HG03066 (cell line): ENCODE data around the gene SRRT.

ENCODE experiments used
- ATAC-seq: cut with Tn5 transposase; IDR thresholded peaks from one replicate; pipeline ENCODE4 v1.9.1; 2021; ENCODE audit warnings: low read depth; ENCODE audit not compliant: unreplicated experiment

SRRT gene

DNA sequence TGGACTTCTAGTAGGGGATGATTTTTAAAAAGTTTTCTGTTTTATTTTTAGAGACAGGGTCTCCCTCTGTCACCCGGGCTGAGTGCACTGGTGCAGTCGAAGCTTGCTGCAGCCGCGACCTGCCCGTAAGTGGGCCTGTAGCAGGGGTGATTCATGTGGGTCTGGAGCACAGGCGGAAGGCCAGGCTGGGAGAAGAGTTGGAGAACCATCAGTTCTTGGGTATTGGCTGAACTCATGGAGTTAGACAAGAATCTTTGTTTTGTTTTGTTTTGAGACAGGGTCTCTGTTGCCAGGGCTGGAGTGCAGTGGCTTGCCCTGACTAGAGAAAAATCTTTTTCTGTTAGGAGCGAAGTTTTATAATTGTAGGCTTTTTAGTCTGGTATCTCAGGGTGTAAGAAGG lies 5.7 kb downstream of the SRRT start:
- no peak for ATAC-seq

DNA sequence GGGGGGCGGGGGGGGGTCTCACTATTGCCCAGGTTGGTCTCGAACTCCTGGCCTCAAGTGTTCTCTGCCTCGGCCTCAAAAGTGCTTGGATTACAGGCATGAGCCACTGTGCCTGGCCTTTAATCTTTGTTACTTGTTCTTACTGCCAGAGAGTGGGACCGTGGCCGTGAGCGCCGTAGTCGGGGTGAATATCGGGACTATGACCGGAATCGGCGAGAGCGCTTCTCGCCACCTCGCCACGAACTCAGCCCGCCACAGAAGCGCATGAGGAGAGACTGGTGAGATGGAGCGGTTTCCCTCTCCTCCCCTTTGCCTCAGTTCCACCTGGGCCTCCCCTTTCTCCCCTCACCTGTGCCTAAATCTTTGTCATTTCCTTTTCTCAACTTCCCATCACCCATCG lies 6.2 kb downstream of the SRRT start:
- no peak for ATAC-seq

DNA sequence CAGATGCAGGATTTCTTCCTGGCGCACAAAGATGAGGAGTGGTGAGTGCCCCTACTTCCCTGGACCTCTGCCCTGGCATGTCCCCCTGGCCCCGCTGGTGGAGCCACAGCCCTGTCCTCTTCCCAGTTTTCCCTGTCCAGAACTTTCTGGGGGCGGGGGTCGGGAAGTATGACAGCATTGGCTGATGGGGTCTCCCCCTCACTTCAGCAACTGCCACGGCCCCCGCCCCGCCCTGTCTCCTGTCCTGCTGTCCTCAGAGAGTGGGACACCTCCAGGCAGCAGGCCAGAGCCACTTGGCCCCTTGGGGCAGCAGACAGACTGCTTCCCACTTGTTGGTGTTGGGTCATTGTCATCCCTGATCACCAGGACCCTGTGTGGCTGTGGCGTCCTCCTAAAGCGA lies 7.3 kb downstream of the SRRT start:
- ATAC-seq, result no peak

DNA sequence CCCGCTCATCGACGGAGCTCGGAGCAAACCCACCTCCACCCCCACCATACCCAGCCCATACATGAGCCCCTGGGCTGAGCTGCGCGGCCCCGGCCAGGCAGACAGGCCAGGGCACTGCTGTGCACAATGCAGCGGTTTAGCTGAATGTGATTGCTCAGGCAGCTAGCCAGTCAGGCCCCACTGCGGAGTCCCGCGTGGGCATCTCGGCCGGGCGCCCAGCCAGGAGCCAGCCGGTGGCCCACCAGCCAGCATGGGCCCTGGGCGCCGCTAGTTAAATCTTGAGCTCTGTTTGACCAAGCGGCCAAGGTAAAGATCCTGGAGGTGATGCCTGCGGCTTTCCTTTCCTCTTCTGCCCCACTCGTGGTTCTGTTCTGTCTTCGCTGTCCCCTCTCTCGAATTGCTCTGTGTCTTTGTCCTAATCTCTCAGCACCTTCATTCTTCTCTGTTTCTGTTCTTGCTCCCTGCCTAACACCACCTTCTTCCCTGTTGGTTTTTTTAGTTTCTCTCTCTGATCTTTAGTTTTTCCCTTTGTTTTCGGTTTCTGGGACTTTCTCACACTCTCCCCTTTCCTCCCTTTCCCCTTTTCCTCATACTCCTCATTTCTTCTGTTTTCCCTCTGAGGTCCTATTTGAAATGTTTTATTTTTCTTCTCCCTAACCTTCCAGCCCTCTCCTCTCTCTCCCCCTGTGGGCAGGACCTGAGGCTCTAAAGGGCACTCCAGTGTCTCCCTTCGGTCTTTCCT lies 8.1 kb downstream of the SRRT start:
- ATAC-seq, result no peak

GRCh38 chr7:100884736-100885439 lies 10.0 kb downstream of the SRRT start:
- no peak for ATAC-seq

GRCh38 chr7:100885440-100886141 lies 10.7 kb downstream of the SRRT start:
- ATAC-seq, result no peak

DNA sequence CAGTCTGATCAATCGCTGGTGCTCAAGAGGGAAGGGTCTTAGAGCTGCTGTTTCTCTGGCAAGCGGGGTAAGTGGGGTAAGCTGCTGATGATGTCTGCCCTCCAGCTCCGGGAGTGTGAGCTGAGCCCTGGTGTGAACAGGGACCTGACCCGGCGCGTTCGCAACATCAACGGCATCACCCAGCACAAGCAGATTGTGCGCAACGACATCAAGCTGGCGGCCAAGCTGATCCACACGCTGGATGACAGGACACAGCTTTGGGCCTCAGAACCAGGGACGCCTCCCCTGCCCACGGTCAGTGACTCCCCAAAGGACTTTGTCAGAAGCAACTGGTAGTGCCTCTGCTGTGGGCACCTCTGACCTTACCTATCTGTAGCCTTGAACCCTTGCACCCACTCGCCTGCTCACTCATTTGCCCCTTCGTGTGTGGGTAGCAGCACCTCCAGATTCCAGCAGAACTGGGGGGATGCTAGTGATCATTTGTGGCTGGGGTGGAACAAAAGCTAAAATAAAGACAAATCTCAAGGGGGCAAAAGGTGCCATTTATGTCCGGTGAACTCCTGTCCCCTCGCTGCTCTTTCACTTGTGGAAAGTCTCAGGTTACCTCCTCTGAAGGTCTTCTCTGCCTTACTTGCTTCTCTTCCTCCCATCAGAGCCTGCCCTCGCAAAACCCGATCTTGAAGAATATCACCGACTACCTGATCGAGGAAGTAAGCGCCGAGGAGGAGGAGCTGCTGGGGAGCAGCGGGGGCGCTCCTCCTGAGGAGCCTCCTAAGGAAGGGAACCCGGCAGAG lies 11.4 kb downstream of the SRRT start:
- no peak for ATAC-seq

DNA sequence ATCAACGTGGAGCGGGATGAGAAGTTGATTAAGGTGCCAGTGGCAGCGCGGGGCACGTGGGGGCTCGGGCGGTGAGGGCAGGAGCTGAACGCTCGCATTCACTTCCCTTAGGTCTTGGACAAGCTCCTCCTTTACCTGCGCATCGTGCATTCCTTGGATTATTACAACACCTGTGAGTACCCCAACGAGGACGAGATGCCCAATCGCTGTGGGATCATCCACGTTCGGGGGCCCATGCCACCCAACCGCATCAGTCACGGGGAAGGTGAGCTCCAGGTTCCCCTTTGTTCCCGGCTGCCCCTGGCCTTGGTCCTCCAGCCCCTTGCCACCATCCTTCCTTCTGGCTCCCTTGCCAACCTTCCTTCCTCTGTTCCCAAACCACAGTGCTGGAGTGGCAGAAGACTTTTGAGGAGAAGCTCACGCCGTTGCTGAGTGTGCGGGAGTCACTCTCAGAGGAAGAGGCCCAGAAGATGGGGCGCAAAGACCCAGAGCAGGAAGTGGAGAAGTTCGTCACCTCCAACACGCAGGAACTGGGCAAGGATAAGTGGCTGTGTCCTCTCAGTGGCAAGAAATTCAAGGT lies 12.1 kb downstream of the SRRT start:
- ATAC-seq, result no peak

GRCh38 chr7:100887516-100888290 lies 12.8 kb downstream of the SRRT start:
- peak; percentile 45 for ATAC-seq

DNA sequence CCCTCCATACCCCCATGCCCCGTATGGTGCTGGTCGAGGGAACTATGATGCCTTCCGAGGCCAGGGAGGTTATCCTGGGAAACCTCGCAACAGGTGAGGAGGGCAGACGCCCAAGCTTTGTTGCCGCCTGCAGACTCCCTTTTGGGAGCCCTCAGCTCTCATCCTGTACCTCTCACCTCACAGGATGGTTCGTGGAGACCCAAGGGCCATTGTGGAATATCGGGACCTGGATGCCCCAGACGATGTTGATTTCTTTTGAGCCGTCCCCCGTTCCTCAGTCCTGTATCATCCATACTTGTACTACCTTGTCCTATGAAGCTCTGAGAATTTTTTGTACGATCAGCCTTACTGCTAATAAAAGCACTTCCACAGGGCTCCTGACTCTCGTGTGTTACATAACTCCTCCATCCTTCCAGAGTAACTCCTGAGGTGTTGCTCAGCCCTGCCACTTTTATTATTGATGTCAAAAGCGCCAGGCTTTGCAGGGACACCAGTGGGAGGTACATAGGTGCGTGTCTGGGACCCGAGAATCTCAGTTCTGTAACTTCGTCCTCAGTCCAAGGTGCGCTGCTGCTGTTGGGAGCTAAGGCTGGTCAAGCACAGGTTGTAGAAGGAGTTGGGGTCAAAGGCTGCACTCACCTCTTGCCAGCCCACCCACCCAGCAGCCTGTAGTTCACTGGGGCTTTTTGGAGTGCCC lies 13.5 kb downstream of the SRRT start:
- ATAC-seq, result no peak

DNA sequence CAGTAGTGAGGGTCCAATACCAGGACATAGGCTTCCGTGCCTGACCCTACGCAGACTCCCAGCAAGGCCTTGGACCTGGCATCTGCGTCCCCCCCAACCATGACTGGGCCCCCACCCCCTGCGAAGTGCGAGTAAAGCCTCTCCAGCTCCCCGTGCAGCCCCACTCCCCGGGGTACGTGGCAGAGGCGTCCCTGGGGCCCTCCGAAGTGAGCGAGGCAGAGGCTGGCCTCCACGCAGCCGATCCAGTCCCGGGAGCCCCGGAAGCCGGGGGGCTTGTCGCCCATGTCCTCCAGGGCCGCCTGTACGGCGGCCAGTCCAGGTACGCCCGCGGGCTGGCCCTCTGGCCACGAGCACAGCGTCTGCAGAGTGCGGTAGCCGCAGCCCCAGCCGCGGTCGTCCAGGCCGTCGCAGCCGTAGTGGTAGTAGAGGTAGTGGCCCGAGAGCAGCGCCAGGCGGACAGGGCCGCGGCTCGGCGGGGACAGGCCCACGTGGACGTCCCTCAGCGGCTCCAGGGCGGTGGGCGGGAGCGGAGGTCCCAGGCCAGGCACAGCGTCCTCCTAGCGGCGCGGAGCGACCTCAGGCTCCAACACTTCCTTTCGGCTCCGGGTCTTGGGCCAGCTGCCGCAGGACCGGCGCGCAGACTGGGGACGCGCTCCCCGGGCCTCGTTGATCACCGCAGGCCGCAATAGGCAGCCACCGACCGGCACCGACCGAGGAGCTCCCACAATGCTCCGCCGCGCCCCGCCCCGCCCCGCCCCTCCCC lies 14.3 kb downstream of the SRRT start, which contains the start of gene UFSP1:
TSS of gene UFSP1 (minus strand) at position 728 of the 763 bp plus-strand sequence. CDS start at position 284, 444 bp downstream.
- ATAC-seq, result peak; percentile 10

- no peak for ATAC-seq
These were observed 16.0 kb downstream of the SRRT start for GRCh38 chr7:100890653-100891567.

- no peak for ATAC-seq
These were observed 16.8 kb downstream of the SRRT start for GRCh38 chr7:100891568-100892247.

DNA sequence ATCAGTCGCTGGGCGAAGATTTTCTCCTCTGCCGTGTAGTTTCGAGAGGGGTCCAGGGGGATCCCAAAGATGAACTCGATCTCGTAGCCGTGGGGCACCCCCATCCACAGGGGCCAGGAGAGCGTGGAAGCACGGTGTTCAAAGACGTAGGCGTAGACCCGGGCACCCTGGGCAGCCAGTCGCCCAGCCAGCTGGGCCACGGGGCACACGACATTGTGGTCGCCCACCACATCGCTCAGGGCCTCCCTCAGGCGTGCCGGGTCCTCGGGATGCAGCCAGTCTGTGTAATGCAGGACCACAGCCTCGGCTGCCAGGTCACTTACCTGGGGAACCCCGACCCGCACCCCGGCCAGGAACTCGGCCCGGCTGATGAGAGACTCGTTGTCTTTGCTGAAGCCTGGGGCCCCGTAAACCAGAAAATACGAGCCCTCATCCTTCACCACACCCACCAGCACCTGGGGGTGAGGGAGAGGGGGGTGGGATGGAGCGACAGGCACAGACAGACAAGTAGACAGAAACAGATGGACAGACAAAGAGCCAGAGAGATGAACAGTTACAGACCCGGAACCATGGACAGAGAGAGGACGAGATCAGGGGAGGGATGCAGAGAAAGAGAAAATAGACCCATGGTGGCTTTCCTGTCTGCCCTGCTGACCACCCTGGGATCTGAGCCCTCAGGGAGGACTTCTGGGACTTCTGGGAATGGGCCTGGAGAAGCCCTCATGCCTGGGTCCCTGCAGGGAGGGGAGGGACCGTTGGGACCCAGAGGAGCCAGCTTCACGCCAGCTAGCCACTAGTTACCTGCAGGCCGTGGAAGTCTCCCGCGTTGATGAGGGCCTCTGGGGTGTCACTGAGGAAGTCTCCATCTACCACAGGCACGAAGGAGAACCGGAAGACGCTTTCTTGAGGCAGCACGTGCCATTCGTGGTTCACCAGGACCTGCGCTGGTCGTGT lies 17.7 kb downstream of the SRRT start:
- ATAC-seq, result no peak

- no peak for ATAC-seq
These were observed 18.5 kb downstream of the SRRT start for GRCh38 chr7:100893318-100893895.
